GM12878 (cell line): ENCODE data around the gene SLC6A20. TPM values are rescaled to one million over a fixed set of nuclear protein-coding genes. Genes with fewer than 3 reads are reported as not detected.

Source experiments
- ATAC-seq: fragments of 200-7000 bp; cut with Tn5 transposase; 3 replicates; pipeline ENCODE4 v1.9.1; 2020; ENCODE audit warnings: mild to moderate bottlenecking, moderate library complexity
- BruUV-seq: library from RNA; stranded (reverse); fragments of 400-500 nt; replicated peaks from 2 replicates; lab custom pipeline; 2021; lab: Mats Ljungman, UMichigan
- CTCF ChIA-PET: fragments of 300-600 bp; sonication (Branson Sonifier 250); formaldehyde crosslinking; extraction: SDS; loops from one replicate; lab custom pipeline; 2021; ENCODE audit warnings: inconsistent platforms; lab: Yijun Ruan, JAX
- POLR2A ChIA-PET: fragments of 350-600 bp; formaldehyde crosslinking; extraction: SDS; loops from one replicate; lab custom pipeline; 2021; ENCODE audit warnings: inconsistent platforms; lab: Charles Lee
- RAD21 ChIA-PET: fragments of 300-600 bp; sonication (Branson Sonifier 250); formaldehyde crosslinking; loops from one replicate; lab custom pipeline; 2023; ENCODE audit warnings: antibody characterized with exemption; ENCODE audit not compliant: unreplicated experiment; lab: Charles Lee
- SMC1A ChIA-PET: fragments of 300-600 bp; sonication (Branson Sonifier 250); formaldehyde crosslinking; loops from one replicate; lab custom pipeline; 2023; ENCODE audit not compliant: unreplicated experiment, uncharacterized antibody; lab: Charles Lee
- DNase-seq: peaks from one replicate; pipeline ENCODE4 v3.0.0-alpha.2; 2011; ENCODE audit warnings: low read depth, low spot score
- FAIRE-seq: peaks from 3 replicates; lab custom pipeline; 2011; peaks lifted over from hg19 to GRCh38; lab: Jason Lieb, UNC
- H2AFZ ChIP-seq: 2 replicates; pipeline ENCODE4 v1.6.0; 2011; ENCODE audit warnings: low read depth, low read length, control low read depth; ENCODE audit not compliant: control insufficient read depth
- H3K27ac ChIP-seq: 2 replicates; pipeline ENCODE4 v1.5.1; 2011; ENCODE audit warnings: control low read depth; ENCODE audit not compliant: control insufficient read depth, insufficient read depth
- H3K27me3 ChIP-seq, 2 experiments: replicated peaks in 1 of 2; 2 replicates each; pipeline versions ENCODE4 v1.6.0 to v1.6.1; 2011; ENCODE audit warnings: low read length in 1 of 2; ENCODE audit not compliant: control insufficient read depth in 2 of 2, insufficient read depth in 2 of 2
- H3K36me3 ChIP-seq, 2 experiments: 2 replicates each; pipeline ENCODE4 v1.5.1; 2011; ENCODE audit warnings: low read length in 1 of 2; ENCODE audit not compliant: control insufficient read depth in 2 of 2, insufficient read depth in 2 of 2
- H3K4me1 ChIP-seq: 2 replicates; pipeline ENCODE4 v1.6.1; 2011; ENCODE audit warnings: mild to moderate bottlenecking, low read length, moderate library complexity, mixed read lengths; ENCODE audit not compliant: control insufficient read depth, insufficient read depth
- H3K4me2 ChIP-seq: 2 replicates; pipeline ENCODE4 v1.6.0; 2011; ENCODE audit warnings: control low read depth; ENCODE audit not compliant: control insufficient read depth, insufficient read depth
- H3K4me3 ChIP-seq: fragments of 200-600 bp; sonication (generic); 2 replicates; pipeline ENCODE4 v1.5.1; 2016
- H3K79me2 ChIP-seq: 2 replicates; pipeline ENCODE4 v1.6.0; 2011; ENCODE audit warnings: low read length; ENCODE audit not compliant: control insufficient read depth, insufficient read depth
- H3K9ac ChIP-seq: 2 replicates; pipeline ENCODE4 v1.8.0; 2011; ENCODE audit warnings: low read length, control low read depth, mixed read lengths; ENCODE audit not compliant: control insufficient read depth, insufficient read depth
- H3K9me3 ChIP-seq: replicated peaks from 3 replicates; pipeline ENCODE4 v1.5.1; 2011; ENCODE audit warnings: mild to moderate bottlenecking, low read length; ENCODE audit not compliant: control insufficient read depth, insufficient read depth
- H4K20me1 ChIP-seq: 2 replicates; pipeline ENCODE4 v1.6.0; 2011; ENCODE audit not compliant: control insufficient read depth, insufficient read depth
- CBX5 ChIP-seq: sonication (generic); IDR thresholded peaks from 2 replicates; pipeline ENCODE4 v1.6.1; 2016; ENCODE audit warnings: low read depth, moderate library complexity, mild to moderate bottlenecking, inconsistent platforms
- CUX1 ChIP-seq: IDR thresholded peaks from 2 replicates; pipeline ENCODE4 v1.6.1; 2012; ENCODE audit warnings: improper control_type of control experiment, low read depth, low read length; ENCODE audit not compliant: insufficient replicate concordance
- DPF2 ChIP-seq: fragments of 450-650 bp; IDR thresholded peaks from 2 replicates; pipeline ENCODE4 v1.6.1; 2017; ENCODE audit warnings: mild to moderate bottlenecking
- EED ChIP-seq: sonication (generic); IDR thresholded peaks from 2 replicates; pipeline ENCODE4 v1.6.1; 2016; ENCODE audit warnings: antibody characterized with exemption, low read depth
- HDAC6 ChIP-seq: fragments of 200-600 bp; sonication (generic); IDR thresholded peaks from one replicate; pipeline ENCODE4 v1.8.0; 2017; ENCODE audit warnings: antibody characterized with exemption; ENCODE audit not compliant: unreplicated experiment
- KAT2A ChIP-seq: conservative IDR thresholded peaks from 2 replicates; pipeline ENCODE4 v1.6.1; 2011; ENCODE audit warnings: low read depth, low read length; ENCODE audit not compliant: control insufficient read depth
- LARP7 ChIP-seq: fragments of 450-650 bp; IDR thresholded peaks from 2 replicates; pipeline ENCODE4 v1.6.1; 2017; ENCODE audit warnings: mild to moderate bottlenecking
- MAX ChIP-seq: IDR thresholded peaks from 2 replicates; pipeline ENCODE4 v1.6.1; 2012; ENCODE audit warnings: low read depth, low read length, improper control_type of control experiment
- MEF2A ChIP-seq: IDR thresholded peaks from 2 replicates; pipeline ENCODE4 v1.6.1; 2011; ENCODE audit warnings: low read depth, mild to moderate bottlenecking, low read length, moderate library complexity; ENCODE audit not compliant: insufficient read depth
- MLLT1 ChIP-seq: fragments of 450-650 bp; IDR thresholded peaks from 2 replicates; pipeline ENCODE4 v1.6.1; 2016; ENCODE audit warnings: mild to moderate bottlenecking
- NR2F1 ChIP-seq: fragments of 450-650 bp; conservative IDR thresholded peaks from 2 replicates; pipeline ENCODE4 v1.6.1; 2017; ENCODE audit warnings: mild to moderate bottlenecking
- PML ChIP-seq: IDR thresholded peaks from 2 replicates; pipeline ENCODE4 v1.6.1; 2012; ENCODE audit warnings: low read length, inconsistent platforms
- RAD51 ChIP-seq: fragments of 450-650 bp; IDR thresholded peaks from 2 replicates; pipeline ENCODE4 v1.6.1; 2016; ENCODE audit warnings: moderate library complexity, mild to moderate bottlenecking, inconsistent platforms
- RB1 ChIP-seq: fragments of 450-650 bp; formaldehyde crosslinking; IDR thresholded peaks from 2 replicates; pipeline ENCODE4 v1.6.1; 2017; ENCODE audit warnings: mild to moderate bottlenecking, borderline replicate concordance
- SMC3 ChIP-seq: IDR thresholded peaks from 2 replicates; pipeline ENCODE4 v1.6.1; 2011; ENCODE audit warnings: low read length, improper control_type of control experiment, borderline replicate concordance
- STAT1 ChIP-seq: fragments of 450-650 bp; conservative IDR thresholded peaks from 2 replicates; pipeline ENCODE4 v1.6.1; 2014; ENCODE audit warnings: antibody characterized with exemption, mild to moderate bottlenecking
- TBL1XR1 ChIP-seq: IDR thresholded peaks from 2 replicates; pipeline ENCODE4 v1.6.1; 2012; ENCODE audit warnings: low read depth, low read length, improper control_type of control experiment
- ZBED1 ChIP-seq: IDR thresholded peaks from 2 replicates; pipeline ENCODE4 v1.6.1; 2016; ENCODE audit warnings: borderline replicate concordance
- ZSCAN29 ChIP-seq: fragments of 450-650 bp; IDR thresholded peaks from 2 replicates; pipeline ENCODE4 v1.6.1; 2017; ENCODE audit warnings: mild to moderate bottlenecking, moderate library complexity
- WGBS: methylation state at CpG from one replicate; pipeline ENCODE4 v1.1.6; 2016; ENCODE audit warnings: low lambda C conversion rate; ENCODE audit not compliant: insufficient replicate concordance, insufficient coverage; ENCODE audit errors: missing lambda C conversion rate; 5-methylcytosine and 5-hydroxymethylcytosine counted together
- in situ Hi-C: fragments of 300-500 bp; cut with MboI; formaldehyde crosslinking; loops from 9 replicates; pipeline ENCODE4 v1.14.3; 2018; ENCODE audit warnings: mixed read lengths
- intact Hi-C: fragments of 100-400 bp; cut with micrococcal nuclease; formaldehyde crosslinking; loops from one replicate; pipeline ENCODE4 v1.14.2; 2022; ENCODE audit not compliant: unreplicated experiment
- polyA plus RNA-seq, 11 experiments: library from polyadenylated mRNA; depleted of rRNA in 4 of 11; unstranded in 6 of 11; stranded (reverse) in 5 of 11; fragments of >200 nt; fragmentation: Nextera tagmentation in 4 of 11; fragmentation: Illumina TruSeq in 1 of 11; extraction: Ambion mirVana in 4 of 11; extraction: Trizol in 1 of 11; gene quantifications; 1 replicate in 1 of 11; 2 replicates in 10 of 11; pipeline versions ENCODE4 v1.2.1 to v1.2.3, GENCODE V29; 2011 to 2016; ENCODE audit warnings: inconsistent platforms in 2 of 11, missing spikeins in 2 of 11, low read depth in 1 of 11
- total RNA-seq, 4 experiments: library from RNA; depleted of rRNA in 3 of 4; stranded (reverse); fragments of >200 nt in 3 of 4; fragmentation: Illumina TruSeq in 1 of 4; extraction: Trizol in 1 of 4; gene quantifications; 2 replicates each; pipeline versions ENCODE4 v1.2.1 to v1.2.3, GENCODE V29; 2013 to 2021

Gene SLC6A20
- total and polyA plus RNA-seq, 10 of the 15 experiments (the other 5 are each of a cell fraction or from before 2014, with no cell fraction given): 0.31 to 4.1 (median 1.1) TPM

- ChIA-PET POLR2A (interaction anchor here (1.0 kb wide), 1 partner anchor 83 kb away, joined by 3 read pairs; no protein-coding TSS in a partner anchor), SMC1A (interaction anchor here (1.2 to 6.1 kb wide), 10 partner anchors 69 to 725 kb away, joined by 3 to 86 read pairs (median 6); no protein-coding TSS in a partner anchor), RAD21 (interaction anchor here (1.3 to 6.2 kb wide), 7 partner anchors 98 to 313 kb away, joined by 4 to 89 read pairs (median 14); no protein-coding TSS in a partner anchor), CTCF (interaction anchor here (0.6 to 7.5 kb wide), 9 partner anchors 8 to 314 kb away, joined by 3 to 189 read pairs (median 13); no protein-coding TSS in a partner anchor)
- no peaks in the 10 kb centered on the region; a peak in 1 of 4 replicates for H3K36me3 ChIP-seq
- no peak for DNase-seq
- H3K27me3 ChIP-seq: 0 out of 4 replicates have a peak, but pooled peaks cover 0 to 2% of the 10 kb centered on the region in 2 experiments
- no peaks in the 10 kb centered on the region for H3K79me2 ChIP-seq
- H2AFZ ChIP-seq: no peak overlapping the region
- no peak for ATAC-seq
- no TSS peak for BruUV-seq
- no peaks in the 10 kb centered on the region for H4K20me1 ChIP-seq
- intact Hi-C loops: no loop called here
- in situ Hi-C loops: loop anchor here (5.0 to 10.0 kb wide), 3 partner anchors 164 to 612 kb away; partner anchors contain the start of gene CCR5
- no peak overlapping the region for H3K9ac ChIP-seq
- no peak overlapping the region for H3K27ac ChIP-seq
- no peaks in the 10 kb centered on the region for H3K4me1 ChIP-seq
- no peak overlapping the region for H3K4me2 ChIP-seq
- TF ChIP-seq ZSCAN29: no peak
- no peak for TF ChIP-seq EED
- no peak for TF ChIP-seq LARP7
- TF ChIP-seq SMC3: no peak
- no peak for TF ChIP-seq HDAC6
- TF ChIP-seq TBL1XR1: no peak
- TF ChIP-seq CBX5: no peak
- no peak for TF ChIP-seq DPF2
- TF ChIP-seq MLLT1: no peak
- TF ChIP-seq NR2F1: no peak
- TF ChIP-seq KAT2A: no peak
- TF ChIP-seq RB1: no peak
- TF ChIP-seq PML: no peak
- TF ChIP-seq RAD51: no peak
- TF ChIP-seq CUX1: no peak
- no peak for TF ChIP-seq MEF2A
- no peak for TF ChIP-seq ZBED1
- TF ChIP-seq STAT1: no peak
- TF ChIP-seq MAX: no peak
- no peak for FAIRE-seq
- no peak overlapping the region for H3K4me3 ChIP-seq
- 85% methylated on average over 5 of the region's 5 CpGs for WGBS
- no peaks in the 10 kb centered on the region for H3K9me3 ChIP-seq
Measured at GRCh38 chr3:45763303-45763675, 33.0 kb downstream of the SLC6A20 start.
